ENCODE measurements around the gene MAU2.

The MAU2 gene

GRCh38 chr19:19320361-19321140 is at the start of gene MAU2, which contains the start of gene SUGP1:
Gene MAU2, plus strand, starts transcription at chr19:19320829. Its CDS starts 31 bp downstream, at chr19:19320860.
Gene SUGP1, minus strand, starts transcription at chr19:19320509. Its CDS starts 13 bp downstream, at chr19:19320496.
- peak; percentile 82 to 83 for DNase-seq (ENCODE audit: low read depth in 2 of 2)

GRCh38 chr19:19271828-19272599 is 48.6 kb upstream of the MAU2 start:
- no peak for DNase-seq (ENCODE audit: low read depth in 2 of 2)

GRCh38 chr19:19274146-19274545 is 46.5 kb upstream of the MAU2 start:
- DNase-seq (ENCODE audit: low read depth in 2 of 2) = no peak

GRCh38 chr19:19274716-19275565 is 45.7 kb upstream of the MAU2 start:
- no peak for DNase-seq (ENCODE audit: low read depth in 2 of 2)

GRCh38 chr19:19276386-19276785 is 44.2 kb upstream of the MAU2 start:
- DNase-seq (ENCODE audit: low read depth in 2 of 2) = no peak

- DNase-seq (ENCODE audit: low read depth in 2 of 2) = no peak
These were observed 43.8 kb upstream of the MAU2 start for GRCh38 chr19:19276851-19277250.

- DNase-seq (ENCODE audit: low read depth in 2 of 2) = no peak
These were observed 42.3 kb upstream of the MAU2 start for GRCh38 chr19:19278315-19278714.

- no peak for DNase-seq (ENCODE audit: low read depth in 2 of 2)
These were observed 41.5 kb upstream of the MAU2 start for GRCh38 chr19:19279062-19279612.

GRCh38 chr19:19279853-19280252 is 40.8 kb upstream of the MAU2 start:
- DNase-seq (ENCODE audit: low read depth in 2 of 2) = no peak

- DNase-seq (ENCODE audit: low read depth in 2 of 2) = no peak
These were observed 40.1 kb upstream of the MAU2 start for GRCh38 chr19:19280561-19280960.

- no peak for DNase-seq (ENCODE audit: low read depth in 2 of 2)
These were observed 34.9 kb upstream of the MAU2 start for GRCh38 chr19:19285686-19286085.

GRCh38 chr19:19292607-19293006 is 28.0 kb upstream of the MAU2 start:
- no peak for DNase-seq (ENCODE audit: low read depth in 2 of 2)

- DNase-seq (ENCODE audit: low read depth in 2 of 2) = no peak
These were observed 25.7 kb upstream of the MAU2 start for GRCh38 chr19:19294914-19295313.

GRCh38 chr19:19296953-19297689 is 23.5 kb upstream of the MAU2 start:
- DNase-seq (ENCODE audit: low read depth in 2 of 2) = no peak

GRCh38 chr19:19297759-19298158 is 22.9 kb upstream of the MAU2 start:
- DNase-seq (ENCODE audit: low read depth in 2 of 2) = no peak

- no peak for DNase-seq (ENCODE audit: low read depth in 2 of 2)
These were observed 20.0 kb upstream of the MAU2 start for GRCh38 chr19:19300613-19301012.

- no peak for DNase-seq (ENCODE audit: low read depth in 2 of 2)
These were observed 17.2 kb upstream of the MAU2 start for GRCh38 chr19:19303411-19303810.

- DNase-seq (ENCODE audit: low read depth in 2 of 2) = no peak
These were observed 16.3 kb upstream of the MAU2 start for GRCh38 chr19:19304186-19304965.

GRCh38 chr19:19305066-19305465 is 15.6 kb upstream of the MAU2 start:
- DNase-seq (ENCODE audit: low read depth in 2 of 2) = no peak

GRCh38 chr19:19305696-19306095 is 14.9 kb upstream of the MAU2 start:
- DNase-seq (ENCODE audit: low read depth in 2 of 2) = no peak
